Tongue (tissue), 2 donors: ENCODE results near the gene AFAP1. TPM values are rescaled to one million over a fixed set of nuclear protein-coding genes. Genes with fewer than 3 reads are reported as not detected.
A peak's percentile ranks its signal among the peaks of the same experiment; 100 is the strongest.

Experiments used
- DNase-seq: peaks from one replicate; pipeline ENCODE4 v3.0.0-alpha.2; 2015
- total RNA-seq: library from RNA; depleted of rRNA; stranded (reverse); fragments of >200 nt; gene quantifications from one replicate; pipeline ENCODE4 v1.2.3, GENCODE V29; 2014

AFAP1 gene
- total RNA-seq, 1 donor from 2014 or later, result 36.4 TPM

DNA sequence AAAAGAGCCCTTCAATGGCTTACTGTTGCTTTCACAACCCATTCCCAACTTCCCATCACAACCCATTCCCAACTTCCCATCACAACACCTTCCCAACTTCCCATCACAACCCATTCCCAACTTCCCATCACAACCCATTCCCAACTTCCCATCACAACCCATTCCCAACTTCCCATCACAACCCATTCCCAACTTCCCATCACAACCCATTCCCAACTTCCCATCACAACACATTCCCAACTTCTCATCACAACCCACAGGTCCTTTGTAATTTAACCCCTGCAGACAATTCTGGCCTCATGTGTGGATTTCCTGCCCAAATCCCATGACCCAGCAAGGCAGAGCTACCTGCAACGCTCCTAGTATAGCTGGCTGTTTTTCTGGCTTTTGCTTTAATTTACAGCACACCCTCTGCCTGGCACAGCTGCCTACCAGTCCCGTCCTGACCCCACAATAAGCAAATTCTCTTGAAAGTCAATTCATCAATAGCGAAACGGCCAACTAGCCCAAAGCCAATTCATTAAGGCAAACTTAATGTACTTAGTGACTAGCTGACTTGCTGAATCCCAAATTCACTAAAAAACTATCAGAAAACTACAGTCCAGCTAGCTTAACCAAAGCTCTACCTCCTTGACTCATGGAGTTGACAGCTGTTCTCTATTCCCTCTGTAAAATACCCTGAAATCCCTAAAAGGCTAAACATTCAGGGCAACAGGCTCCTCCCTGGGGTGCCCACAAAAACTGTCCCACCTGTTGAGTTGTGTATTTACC is 75.6 kb downstream of the AFAP1 start:
- peak; percentile 64 for DNase-seq

DNA sequence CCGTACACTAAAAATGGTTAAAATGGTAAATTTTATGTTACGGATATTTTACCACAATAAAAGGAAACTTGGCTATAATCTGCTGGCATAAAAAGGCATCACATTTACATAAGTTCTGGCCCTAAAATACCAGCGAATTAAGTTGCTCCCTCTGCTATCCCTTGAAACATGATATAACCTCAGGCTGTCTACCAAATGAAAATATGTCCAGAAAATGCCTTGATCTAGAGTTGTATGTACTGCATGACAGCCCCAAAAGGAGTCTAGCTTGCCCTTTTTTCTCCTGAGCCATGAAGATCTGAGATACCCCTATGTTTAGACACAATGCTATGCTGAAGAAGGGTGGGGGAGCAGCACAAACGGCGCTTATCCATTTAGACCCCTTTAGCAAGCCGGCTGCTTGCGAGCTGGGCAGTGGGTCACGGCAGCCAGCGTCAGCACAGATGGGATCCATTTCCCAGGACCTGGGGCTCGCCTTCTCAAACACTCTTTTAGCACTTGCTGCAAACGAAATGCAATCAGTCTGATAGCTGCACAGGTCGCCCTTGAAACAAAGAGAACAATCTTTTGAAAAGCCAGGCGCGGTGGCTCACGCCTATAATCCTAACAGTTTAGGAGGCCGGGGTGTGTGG is 77.0 kb downstream of the AFAP1 start:
- DNase-seq, result peak; percentile 67

DNA sequence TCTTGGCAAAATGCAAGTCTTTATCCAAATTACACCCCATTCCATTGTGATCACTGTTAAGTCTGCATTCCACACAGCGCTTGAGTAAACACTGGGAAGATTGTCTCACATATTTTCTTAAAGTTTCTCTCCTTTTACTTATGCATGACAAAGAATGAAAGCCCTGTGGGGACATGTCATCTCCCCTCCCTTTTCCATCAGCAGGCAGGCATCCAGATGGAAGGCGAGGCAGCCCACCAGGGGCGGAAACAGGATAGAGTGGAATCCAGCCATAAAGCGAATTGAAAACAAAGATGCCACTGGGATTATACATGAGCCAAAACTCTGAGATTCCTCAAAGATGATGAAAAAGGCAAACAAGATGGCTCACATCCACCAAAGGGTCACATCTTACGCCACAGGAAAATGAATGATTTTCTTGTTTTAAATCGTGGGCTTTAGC is 78.2 kb downstream of the AFAP1 start:
- DNase-seq, result peak; percentile 80

DNA sequence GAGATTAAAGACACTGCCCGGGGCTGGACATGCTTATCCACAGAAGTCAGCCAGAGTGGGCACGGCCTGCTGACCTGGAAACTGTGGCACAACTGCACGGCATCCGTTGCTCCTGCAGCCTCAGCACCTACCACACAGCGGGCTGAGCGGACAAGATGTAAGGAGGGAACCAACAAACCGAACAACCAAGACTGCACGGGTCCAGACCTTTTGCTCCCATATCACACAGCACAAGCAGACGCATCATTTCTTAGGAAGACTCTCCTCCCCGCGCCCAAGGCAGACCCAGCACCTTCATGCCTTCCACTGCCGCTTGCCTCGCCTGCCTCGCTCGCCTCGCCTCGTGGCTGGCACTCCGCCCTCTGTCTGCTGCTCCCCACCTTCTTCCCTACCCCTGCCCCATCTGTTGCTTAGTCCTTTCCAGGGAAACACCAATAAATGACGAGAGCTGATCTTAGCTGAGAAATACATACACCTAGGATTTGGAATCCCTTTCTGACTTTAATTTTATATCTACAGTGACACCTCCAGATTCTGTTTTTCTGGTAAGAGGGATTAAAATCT is 79.0 kb downstream of the AFAP1 start:
- no peak for DNase-seq

DNA sequence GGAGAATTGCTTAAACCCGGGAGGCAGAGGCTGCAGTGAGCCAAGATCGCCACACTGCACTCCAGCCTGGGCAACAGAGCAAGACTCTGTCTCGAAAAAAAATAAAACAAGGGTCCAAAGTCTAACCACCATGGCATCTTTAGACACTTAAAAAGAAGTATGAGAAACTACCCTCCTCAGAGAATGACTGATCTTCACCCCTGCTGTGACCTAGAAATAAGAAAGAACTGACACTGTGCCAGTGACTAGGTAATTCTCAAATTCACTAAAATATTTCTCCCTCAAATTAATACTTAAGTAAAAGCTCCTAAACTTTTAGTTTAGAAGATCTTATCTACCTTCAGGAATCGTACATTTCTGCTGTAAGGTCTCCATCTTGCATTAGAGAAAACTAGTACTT is 80.3 kb downstream of the AFAP1 start:
- no peak for DNase-seq

DNA sequence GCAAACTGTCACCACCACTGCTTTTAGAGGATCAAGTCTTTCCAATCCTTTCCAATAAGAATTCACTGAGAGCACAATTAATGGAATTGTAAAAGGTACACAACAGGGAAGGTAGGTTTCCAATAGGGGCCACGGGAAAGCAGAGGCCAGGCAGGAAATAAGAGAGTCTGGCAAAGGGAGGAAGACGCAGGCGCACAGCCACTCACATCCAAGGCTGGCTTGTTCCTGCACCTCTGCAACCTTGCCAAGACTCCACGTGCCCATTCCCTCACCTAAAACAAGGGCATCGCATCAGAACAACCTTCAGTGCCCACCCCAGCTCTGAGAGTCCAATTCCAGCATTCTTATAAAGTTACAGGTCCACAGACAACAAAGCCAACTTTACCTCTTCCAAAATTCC is 81.2 kb downstream of the AFAP1 start:
- DNase-seq, result no peak

DNA sequence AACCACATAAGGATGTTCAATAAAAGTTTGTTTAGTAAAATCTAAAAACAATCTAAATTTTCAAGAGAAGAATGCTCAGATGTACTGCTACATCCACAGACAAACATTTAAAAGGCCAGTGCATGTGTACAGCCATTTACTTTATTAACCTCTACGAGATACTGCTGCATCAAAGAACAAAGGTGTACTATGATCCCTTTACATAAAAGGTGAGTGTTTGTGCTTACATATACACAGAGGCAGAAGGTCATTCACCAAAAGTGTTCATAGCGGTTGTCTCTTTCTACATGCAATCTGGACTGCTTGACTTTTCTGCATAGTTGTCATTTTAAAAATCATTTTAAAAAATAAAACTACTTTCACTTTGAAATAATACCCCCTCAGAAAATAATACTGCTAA is 81.7 kb downstream of the AFAP1 start:
- DNase-seq, result no peak

DNA sequence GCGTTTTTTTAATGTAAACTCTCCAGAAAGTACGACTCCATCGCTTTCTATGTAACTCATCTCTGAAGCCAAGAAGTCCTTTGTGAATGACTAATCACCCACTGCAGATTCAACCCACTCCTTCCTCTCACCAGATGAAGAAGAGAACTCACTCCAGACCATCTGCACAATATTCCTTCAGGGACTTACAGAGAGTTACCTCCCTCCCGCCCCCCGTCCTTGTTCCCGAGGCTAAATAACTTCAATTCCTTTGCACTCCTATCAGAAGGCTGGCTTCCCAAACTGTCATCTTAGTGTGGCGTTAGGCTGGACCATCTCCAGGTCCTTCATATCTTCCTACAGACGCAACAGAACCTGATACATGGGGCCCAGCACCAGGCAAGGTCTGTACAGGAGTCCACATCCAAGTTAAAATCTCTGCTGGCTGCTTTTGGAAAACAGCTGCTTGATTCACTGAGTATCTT is 82.4 kb downstream of the AFAP1 start:
- peak; percentile 92 for DNase-seq

DNA sequence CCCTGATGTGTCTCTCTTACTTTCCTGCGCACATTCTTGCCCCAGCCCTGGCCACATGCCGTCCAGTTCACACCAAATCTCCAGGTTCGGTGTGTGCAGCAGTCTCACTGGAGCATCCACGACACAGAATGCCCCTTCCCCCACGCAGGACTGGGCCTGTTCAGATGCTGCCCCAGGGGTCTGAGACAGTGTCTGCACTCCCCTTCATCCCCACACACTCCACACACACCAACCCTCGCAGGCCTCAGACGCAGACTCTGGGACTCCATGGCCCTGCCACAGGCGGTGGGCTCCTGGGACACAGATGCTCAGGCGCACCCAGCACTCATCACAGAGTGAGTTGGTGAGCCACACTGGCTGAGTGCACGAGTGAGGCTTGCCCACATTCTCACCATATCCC is 83.9 kb downstream of the AFAP1 start:
- no peak for DNase-seq

DNA sequence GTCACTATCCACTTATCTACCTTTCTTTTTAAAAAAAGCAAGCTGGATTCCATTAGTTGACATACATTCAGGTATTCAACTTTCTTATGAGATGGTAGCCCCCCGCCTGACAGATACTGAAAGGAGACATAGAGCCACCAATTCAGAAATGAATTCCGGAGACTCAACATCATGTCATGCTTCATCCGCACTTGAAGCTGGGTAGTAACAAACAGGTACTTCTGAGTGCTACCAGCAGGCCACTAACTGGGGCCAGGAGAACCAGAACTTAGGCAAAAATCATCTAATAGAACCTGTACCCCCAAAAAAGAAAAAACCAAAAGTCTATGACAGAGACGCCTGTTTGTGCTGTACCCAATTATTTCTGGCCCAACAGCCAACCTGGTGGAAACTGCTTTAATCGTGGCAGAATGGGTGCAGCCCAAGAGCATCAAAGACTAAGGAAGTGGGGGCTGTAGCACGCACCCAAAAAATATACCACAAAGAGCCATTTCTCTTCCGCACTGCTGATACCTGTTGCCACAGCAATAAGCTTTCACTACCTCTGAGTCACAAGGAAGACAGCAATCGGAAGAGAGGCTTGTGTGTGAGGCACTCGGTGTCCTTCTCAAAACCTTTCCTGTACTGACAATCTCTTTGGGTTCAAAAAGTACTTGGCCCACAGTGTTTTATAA is 84.8 kb downstream of the AFAP1 start:
- no peak for DNase-seq

DNA sequence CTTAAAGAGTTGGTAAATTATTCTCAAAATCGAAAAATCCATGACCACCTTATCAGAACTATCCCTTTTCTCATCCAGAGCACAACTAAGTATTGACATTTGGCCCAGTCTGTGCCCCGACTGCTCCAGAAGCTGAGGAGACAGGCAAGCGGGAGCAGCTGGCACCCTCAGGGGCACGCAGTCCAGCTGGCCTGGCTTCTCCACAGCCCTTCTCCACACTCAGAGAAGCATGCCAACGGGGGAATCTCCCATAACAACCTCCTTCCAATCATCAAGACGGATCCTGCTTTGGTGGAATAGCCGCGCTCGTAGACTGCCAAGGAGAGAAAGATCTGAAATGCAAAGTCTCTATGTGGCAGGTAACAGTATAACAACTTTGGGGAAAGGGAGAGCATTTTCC is 85.4 kb downstream of the AFAP1 start:
- DNase-seq, result peak; percentile 92

DNA sequence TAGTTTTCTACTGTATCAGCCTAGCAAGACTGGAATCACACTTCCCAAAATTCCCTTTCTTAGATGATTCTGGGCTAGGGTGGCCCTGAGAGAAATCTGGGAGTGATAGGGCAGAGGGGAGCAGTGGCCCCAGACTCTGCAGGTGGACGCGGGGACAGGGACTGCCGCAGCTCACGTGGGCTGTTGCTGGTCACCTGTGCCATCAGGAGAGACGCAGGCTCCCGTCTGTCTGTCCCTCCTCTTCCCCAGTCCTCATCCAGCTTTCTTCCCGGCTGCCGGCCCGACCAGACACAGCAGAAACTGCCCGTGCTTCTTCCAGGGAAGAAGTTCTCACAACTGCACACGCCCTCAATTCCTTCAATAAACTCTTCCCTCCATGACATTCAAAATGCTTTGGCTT is 86.4 kb downstream of the AFAP1 start:
- no peak for DNase-seq

DNA sequence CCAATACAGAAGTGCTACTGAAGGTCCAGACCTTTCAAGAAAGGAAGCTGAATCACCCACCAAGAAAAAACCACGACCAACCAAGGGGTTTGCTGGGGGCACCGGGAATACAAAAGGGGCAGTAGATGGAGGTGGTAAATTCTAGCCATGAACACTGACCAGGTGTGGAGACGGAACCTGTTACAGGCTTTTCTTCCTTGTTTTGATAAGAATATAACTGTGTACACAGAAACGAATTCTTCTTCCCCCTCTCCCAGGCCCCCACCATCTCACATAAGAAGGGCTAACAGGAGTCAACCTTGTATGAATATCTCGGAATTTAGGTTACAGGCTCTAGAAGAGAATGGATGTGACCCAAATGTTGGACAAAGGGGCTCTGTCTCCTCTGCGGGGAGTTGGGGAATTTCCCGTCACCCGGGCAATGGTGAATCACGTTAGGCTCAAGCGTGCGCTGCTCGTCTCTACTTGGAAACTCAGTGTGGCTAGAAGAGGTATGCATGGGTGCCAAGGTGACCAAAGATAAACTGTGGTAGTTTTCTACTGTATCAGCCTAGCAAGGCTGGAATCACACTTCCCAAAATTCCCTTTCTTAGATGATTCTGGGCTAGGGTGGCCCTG is 87.0 kb downstream of the AFAP1 start:
- DNase-seq, result no peak

DNA sequence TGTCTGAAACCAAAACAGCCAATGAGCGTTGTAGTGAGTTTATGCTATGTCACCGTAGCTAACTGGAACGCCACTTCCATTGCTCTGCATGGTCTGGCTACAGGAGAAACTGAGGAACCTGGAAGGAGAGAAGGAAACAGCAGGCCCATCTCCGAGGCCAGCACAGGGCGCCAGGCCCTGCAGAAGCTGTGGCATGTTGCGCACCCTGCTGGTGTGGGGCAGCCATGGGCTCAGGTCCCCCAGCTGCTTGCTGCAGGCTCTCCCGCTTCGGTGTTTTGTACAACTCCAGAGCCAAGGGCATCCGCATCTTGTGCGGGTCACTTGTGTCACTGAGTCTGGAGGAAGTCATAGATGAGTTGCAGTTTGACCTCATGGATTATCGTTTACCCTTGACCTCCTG is 89.2 kb downstream of the AFAP1 start:
- DNase-seq, result no peak

DNA sequence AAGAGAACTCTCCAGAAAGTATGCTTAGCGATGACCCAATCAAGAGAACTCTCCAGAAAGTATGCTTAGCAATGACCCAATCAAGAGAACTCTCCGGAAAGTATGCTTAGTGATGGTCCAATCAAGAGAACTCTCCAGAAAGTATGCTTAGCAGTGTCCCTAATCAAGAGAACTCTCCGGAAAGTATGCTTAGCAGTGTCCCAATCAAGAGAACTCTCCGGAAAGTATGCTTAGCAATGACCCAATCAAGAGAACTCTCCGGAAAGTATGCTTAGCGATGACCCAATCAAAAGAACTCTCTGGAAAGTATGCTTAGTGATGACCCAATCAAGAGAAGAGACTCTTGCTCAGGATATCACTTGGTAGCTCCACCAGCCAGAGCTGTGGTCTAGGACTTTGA is 92.5 kb downstream of the AFAP1 start:
- no peak for DNase-seq

DNA sequence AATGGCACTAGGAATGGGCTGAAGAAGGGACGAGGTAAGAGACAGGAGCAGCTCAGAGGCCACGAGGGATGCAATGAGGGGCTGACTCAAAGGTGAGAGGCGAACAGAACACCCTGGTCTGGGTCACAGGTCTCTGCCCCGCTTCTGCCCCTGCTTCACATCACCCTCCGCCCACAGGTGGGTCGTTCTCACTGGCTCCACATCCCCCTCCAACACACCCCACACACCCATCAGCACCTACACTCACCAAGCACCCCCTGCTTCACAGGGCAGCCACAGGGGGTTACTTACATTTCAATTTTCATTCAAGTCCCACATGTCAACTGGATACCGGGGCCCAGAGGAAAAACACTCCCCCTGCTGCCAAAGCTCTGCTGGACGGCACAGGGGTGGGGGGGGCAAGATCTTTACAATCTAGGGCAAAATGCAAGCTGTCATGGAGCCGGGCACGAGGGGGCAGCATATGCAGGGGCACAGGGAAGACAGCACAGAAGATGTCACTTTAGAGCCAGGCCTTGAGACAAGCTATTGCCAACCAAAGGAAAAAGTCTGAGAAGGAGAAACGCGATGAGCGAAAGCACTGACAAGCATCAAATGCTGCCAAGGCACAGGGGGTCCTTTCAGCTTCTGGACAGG is 94.0 kb downstream of the AFAP1 start:
- peak; percentile 48 for DNase-seq

DNA sequence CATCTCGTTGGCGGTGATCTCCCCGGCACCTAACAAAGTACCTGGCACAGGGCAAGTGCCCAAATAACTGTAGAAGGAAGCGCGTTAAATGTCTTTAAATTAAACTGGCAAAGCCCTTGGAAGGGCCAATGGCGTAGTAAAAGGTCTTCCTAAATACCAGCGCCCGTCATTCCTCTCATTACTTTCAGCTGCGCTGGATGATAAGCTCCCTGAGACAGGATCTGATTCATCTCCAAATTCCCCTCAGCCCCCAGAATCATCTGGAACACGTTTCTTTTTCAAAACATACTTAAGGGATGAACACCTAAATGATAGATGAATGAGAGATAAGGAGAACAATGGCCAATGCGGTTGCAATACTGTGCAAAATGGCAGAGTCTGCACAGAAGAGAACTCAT is 95.1 kb downstream of the AFAP1 start:
- DNase-seq, result no peak

DNA sequence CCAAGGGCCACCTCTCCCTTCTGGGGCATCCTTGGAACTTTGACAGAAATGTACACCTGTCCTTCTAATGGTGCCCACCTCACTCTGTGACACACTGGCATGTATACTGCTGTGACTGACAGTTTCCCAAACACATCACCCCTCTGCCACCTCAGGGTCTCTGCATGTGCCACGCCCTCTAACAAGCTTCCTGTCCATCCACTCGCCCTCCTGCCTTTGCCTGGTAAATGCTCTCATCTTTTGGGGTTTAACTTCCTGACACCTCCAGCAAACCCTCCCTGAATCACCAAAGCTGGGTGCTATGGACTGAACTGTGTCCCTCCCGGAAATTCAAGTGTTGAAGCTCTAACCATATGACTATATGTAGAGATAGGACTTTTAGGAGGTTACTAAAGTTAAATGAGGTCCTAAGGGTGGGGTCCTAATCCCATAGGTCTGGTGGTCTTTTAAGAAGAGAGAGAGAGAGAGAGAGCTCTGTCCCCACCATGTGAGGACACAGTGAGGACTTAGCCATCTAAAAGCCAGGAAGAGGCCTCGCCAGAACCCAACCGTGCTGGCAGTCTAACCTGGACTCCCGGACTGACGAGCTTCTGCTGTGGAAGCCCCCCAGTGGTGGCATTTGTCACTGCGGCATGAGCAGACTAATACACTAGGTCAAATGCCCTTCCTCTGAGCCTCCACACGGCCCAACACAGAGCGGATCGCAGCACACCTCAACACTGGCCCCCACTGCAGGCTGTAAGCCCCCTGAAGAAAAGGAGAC is 95.6 kb downstream of the AFAP1 start:
- DNase-seq, result peak; percentile 80

DNA sequence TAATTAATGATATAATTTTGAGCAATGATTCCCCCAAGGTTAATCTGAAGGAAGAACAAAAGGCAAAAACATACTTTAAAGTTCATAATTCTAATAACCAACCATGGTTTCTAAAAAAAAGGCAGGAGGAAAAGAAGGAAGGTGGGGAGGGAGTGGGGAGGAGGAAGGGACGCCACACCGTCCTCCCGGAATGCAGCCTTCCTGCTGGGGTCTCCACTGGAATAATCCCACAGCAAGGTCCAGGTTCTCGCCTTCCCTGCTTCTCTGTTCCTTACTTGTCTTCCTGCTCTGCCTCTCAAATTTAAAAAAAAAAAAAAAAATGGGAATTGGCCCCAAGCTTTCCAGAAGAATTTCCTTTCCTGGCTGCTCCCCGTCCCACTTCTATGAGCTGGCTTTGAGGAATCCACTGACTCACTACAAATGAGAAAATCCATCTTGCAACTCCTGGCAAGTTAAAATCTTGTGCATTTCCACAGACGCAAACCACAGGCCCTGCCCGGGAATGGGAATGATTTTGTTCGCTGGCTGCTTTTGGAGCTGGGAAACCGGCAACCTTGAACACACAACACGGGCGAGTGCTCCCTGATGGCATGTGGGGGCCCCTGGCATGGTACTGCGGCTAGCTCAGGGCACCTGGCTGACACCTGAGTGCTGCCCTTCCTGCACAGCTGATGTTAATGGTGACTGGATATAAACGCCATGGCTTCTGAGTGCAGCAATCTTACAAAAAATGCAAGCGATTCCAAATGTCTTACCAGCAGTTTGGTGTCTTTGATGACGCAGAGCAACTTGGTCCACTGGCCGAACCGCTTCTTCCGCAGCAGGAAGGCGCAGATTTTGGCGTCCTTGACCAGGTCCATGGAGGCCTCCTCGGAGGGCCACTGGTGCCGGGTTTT is 97.0 kb downstream of the AFAP1 start:
- DNase-seq, result peak; percentile 89

DNA sequence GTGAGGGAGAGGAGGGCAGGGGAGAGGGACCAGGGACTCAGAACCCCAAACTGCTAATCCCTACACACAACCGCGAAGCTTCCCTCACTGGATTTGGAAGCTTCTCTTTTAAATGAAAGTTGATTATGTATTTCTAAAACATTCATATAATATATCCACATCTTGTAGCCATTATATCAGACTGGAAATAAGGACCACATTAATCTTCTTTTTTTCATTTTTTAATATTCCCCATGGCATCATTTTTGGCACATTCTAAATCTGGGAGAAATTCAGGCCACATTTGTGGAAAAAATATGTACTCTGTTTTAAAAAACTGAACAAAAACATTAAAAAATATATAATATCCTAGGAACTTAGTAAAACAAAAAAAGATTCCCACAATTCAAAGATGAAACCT is 97.8 kb downstream of the AFAP1 start:
- DNase-seq, result no peak
